ENCODE results near the gene FAH.

The FAH gene

GRCh38 chr15:80173022-80173759 lies 20.4 kb downstream of the FAH start:
- TF ChIP-seq CTCF (IDR thresholded peaks at IDR 0.05) (peak; percentile 74), ZFX (IDR thresholded peaks at IDR 0.05; ENCODE audit: borderline replicate concordance) (no peak)
- no peak overlapping the region for H3K27ac ChIP-seq

GRCh38 chr15:80174017-80174746 lies 21.4 kb downstream of the FAH start:
- no peak overlapping the region for H3K27ac ChIP-seq
- TF ChIP-seq ZFX (IDR thresholded peaks at IDR 0.05; ENCODE audit: borderline replicate concordance) (no peak), CTCF (IDR thresholded peaks at IDR 0.05) (no peak)

GRCh38 chr15:80175436-80175835 lies 22.6 kb downstream of the FAH start:
- TF ChIP-seq CTCF (IDR thresholded peaks at IDR 0.05) (no peak), ZFX (IDR thresholded peaks at IDR 0.05; ENCODE audit: borderline replicate concordance) (no peak)
- H3K27ac ChIP-seq = no peak overlapping the region

GRCh38 chr15:80176443-80176842 lies 23.6 kb downstream of the FAH start:
- TF ChIP-seq CTCF (IDR thresholded peaks at IDR 0.05) (no peak), ZFX (IDR thresholded peaks at IDR 0.05; ENCODE audit: borderline replicate concordance) (no peak)
- H3K27ac ChIP-seq = no peak overlapping the region

- no peak for TF ChIP-seq ZFX (IDR thresholded peaks at IDR 0.05; ENCODE audit: borderline replicate concordance)
- TF ChIP-seq CTCF (IDR thresholded peaks at IDR 0.05) = no peak
Measured at GRCh38 chr15:80177156-80177555, 24.4 kb downstream of the FAH start.

GRCh38 chr15:80179025-80179759 lies 26.4 kb downstream of the FAH start:
- no peak overlapping the region for H3K27ac ChIP-seq
- TF ChIP-seq CTCF (IDR thresholded peaks at IDR 0.05) (no peak), ZFX (IDR thresholded peaks at IDR 0.05; ENCODE audit: borderline replicate concordance) (no peak)

More at GRCh38 chr15:80177156-80177555, 24.4 kb downstream of the FAH start:
- no peak overlapping the region for H3K27ac ChIP-seq

Measured in 22Rv1 (cell line).